Choroid plexus epithelial cell (primary cell): ENCODE measurements around the gene NEDD4L.

Experiments
- DNase-seq: peaks from one replicate; pipeline ENCODE4 v3.0.0-alpha.2; 2010; ENCODE audit warnings: low read depth
- H3K4me3 ChIP-seq: 2 replicates; pipeline ENCODE4 v1.5.1; 2011; ENCODE audit warnings: low read depth, mild to moderate bottlenecking, control low read depth, low read length, moderate library complexity
- TF ChIP-seq, protein P1 (sequence below): conservative IDR thresholded peaks from 2 replicates; pipeline ENCODE4 v1.5.1; 2011; ENCODE audit warnings: low read depth, mild to moderate bottlenecking, control low read depth, inconsistent platforms, low read length, moderate library complexity

The NEDD4L gene

DNA sequence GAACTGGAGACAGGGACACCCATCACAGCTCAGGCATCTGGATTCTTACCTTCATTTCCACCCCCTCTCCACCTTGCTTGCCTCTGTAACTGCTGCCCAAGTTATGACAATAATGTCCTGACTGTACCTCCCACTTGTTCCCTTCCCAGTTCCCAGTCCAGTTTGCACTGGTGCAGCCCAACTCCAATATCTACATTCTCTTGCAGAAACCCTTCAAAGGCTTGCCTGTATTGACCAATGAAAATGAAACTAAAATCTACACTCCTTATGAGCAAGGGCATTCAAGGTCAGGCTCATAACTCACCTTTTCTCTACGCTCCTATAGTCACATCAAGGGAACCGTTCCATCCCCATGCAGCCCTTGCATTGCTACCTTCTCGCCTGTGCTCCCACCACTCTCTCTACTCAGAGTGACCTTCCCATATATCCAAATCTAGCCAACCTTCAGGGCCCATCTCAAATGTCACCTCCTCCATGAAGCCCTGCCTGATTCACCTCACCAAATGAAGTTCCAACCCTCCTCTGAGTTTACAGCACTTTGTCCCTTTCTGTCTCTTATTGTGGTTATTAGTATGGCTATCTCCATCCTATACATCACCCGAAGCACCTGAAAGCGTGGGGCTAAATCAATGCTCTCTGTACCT is 365.9 kb downstream of the NEDD4L start:
- DNase-seq = no peak
- TF ChIP-seq, protein P1, sequence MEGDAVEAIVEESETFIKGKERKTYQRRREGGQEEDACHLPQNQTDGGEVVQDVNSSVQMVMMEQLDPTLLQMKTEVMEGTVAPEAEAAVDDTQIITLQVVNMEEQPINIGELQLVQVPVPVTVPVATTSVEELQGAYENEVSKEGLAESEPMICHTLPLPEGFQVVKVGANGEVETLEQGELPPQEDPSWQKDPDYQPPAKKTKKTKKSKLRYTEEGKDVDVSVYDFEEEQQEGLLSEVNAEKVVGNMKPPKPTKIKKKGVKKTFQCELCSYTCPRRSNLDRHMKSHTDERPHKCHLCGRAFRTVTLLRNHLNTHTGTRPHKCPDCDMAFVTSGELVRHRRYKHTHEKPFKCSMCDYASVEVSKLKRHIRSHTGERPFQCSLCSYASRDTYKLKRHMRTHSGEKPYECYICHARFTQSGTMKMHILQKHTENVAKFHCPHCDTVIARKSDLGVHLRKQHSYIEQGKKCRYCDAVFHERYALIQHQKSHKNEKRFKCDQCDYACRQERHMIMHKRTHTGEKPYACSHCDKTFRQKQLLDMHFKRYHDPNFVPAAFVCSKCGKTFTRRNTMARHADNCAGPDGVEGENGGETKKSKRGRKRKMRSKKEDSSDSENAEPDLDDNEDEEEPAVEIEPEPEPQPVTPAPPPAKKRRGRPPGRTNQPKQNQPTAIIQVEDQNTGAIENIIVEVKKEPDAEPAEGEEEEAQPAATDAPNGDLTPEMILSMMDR = no peak
- no peak overlapping the region for H3K4me3 ChIP-seq

DNA sequence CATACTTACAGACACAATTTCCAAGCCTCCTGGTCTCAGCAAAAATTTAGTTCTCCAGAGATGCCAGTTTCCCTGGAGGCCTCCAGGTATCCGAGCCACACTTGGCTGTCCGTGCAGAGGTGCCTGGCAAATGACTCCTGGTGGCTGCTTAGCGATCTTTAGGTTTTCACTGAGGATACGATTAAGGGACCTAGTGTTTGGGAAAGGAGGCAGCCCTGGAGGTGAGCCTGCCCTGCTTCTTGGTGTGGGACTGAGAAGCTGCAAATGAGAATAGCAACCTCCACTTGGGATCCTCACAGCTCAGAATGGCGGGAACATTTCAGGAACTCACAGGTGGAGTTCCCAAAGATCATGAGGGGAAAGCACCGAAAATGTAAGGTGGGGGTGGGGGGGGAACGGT is 367.3 kb downstream of the NEDD4L start:
- no peak for DNase-seq
- TF ChIP-seq, protein P1 = no peak
- H3K4me3 ChIP-seq = no peak overlapping the region

DNA sequence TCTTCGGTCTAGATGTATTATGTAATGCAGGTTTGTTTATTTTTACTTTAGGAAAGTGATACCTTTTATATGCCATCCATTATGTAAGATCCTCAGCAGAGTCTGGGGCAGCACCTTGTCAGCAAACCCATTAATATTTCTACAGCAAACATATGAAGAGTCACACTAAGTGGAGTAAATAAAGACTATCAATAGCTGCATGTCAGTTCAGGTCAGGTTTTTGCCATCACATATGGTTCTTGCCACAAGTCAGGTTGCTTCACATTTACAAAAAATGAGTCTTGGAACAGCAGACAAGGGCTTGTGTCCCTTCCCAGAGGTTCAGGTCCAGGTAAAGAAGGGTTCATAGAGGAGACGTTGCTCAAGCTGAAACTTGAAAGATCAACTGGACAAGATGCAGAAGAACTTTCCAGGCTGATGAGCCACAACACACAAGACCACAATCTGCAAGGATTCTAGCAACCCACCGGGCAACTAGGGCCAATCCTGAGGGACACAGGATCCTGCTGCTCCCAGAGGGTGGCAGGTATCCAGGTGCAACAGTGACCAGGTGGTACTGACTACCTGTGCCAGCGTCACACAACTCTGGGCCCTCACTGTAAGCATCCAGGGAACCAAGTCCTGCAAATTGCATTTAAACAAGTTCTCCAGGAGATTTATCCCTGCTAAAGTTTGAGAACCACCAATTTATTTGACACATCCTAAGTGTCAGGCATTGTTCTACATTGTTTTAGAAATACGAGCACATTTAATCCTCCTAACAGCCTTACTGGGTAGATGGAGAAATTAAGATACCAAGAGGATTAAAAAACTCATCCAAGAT is 369.0 kb downstream of the NEDD4L start:
- TF ChIP-seq, protein P1 = no peak
- no peak for DNase-seq
- no peak overlapping the region for H3K4me3 ChIP-seq

DNA sequence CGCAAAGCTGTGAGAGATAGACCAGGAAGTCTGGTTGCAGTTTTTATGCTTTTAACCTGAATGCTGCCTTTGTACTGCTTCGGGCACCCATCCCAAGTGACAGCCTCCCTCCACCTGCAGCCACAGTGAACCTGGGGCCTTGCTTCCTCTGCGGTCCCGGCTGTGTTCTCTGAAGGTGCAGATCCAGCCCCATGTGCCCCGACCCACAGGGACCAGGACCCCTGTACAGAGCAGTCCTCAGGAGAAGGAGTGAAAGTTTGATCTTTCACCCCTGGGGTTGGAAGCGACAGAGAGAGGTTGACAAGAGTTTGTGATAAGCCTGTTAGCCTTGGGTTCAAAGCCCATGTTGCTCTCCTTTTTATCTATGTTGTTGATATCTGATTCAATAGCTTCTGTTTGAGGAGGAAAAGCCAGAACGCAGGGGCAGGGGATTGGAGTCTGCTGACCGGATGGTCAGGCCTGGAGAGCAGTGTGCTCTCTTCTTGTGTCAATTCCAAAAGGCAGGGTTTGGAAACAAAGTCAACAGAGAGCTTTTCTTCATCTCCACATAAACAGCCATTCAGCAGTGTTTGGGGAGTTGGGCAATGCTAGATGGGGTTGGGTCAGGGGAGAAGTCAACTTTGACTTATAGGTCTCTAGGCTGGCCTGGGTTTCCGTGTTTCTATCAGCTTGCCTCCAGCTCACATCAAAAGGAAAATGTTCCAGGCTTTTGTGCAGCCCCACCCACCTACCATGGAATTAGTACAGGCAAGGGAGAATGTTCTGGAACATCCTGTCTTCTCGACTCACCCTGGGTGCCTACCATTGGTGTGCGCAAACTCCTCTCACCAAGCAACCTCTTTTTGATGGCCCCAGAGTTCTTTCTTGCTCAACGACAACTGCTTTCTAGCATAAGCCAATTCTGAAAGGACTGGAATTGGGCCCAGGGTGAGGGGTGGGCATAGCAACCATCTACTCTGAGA is 369.9 kb downstream of the NEDD4L start:
- DNase-seq = no peak
- TF ChIP-seq, protein P1 = no peak
- H3K4me3 ChIP-seq = no peak overlapping the region

DNA sequence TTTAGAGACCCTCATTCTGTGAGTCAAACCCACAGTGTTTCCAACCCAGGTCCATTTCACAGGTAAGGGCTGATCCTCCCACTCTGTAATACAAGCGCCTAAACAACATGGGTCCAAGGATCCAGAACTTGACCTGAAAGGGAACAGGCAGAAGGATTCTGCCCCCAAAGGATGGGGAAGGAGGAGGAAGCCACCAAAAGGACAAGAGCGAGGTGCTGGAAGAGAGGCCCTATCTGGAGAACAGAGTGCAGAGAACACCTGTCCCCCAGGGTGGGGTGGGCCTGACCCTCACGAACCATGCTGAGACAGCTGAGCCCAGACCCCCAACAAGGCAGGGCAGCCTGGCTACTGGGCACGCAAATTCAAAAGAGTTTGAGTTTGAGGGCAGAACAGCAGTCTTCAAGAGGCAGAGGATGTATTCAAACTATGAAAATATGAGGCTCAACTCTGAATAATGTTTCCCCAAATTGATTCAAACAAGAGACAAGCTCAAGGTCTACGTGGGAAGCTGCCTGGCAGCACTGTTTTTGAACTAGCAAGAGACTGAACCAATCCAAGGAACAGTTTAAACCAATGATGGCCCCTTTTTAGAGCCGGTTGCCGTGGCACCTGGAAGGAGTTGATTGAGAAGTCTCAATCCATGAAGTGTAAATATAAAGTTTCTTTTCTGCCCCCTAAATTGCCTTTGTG is 372.1 kb downstream of the NEDD4L start:
- no peak for DNase-seq
- TF ChIP-seq, protein P1 = no peak
- no peak overlapping the region for H3K4me3 ChIP-seq
